CD14-positive monocyte (primary cell): ENCODE results near the gene MDK. TPM values are rescaled to one million over a fixed set of nuclear protein-coding genes. Genes with fewer than 3 reads are reported as not detected.
A peak's percentile ranks its signal among the peaks of the same experiment; 100 is the strongest.

ENCODE experiments used
- DNase-seq, 3 donors: peaks; one replicate each; pipeline ENCODE4 v3.0.0-alpha.2; 2011 to 2022
- H2AFZ ChIP-seq: 2 replicates; pipeline ENCODE4 v1.6.0; 2012; ENCODE audit warnings: mild to moderate bottlenecking, low read depth, low read length, inconsistent platforms; ENCODE audit not compliant: insufficient read depth, poor library complexity, severe bottlenecking
- H3K27ac ChIP-seq, 2 donors: 1 replicate in 1 of 2; 2 replicates in 1 of 2; pipeline ENCODE4 v1.5.1; 2012 to 2013; ENCODE audit warnings: low read length in 2 of 2, control low read depth in 1 of 2, inconsistent platforms in 1 of 2, low read depth in 1 of 2, mild to moderate bottlenecking in 1 of 2
- H3K27me3 ChIP-seq, 2 donors: one replicate each; pipeline versions ENCODE4 v1.6.0 to v1.6.1; 2011 to 2013; ENCODE audit warnings: low read length in 2 of 2; ENCODE audit not compliant: control insufficient read depth in 2 of 2, insufficient read depth in 2 of 2
- H3K36me3 ChIP-seq, 2 donors: replicated peaks in 1 of 2; 1 replicate in 1 of 2; 2 replicates in 1 of 2; pipeline versions ENCODE4 v1.5.1 to v1.6.1; 2012 to 2013; ENCODE audit warnings: low read length in 2 of 2, control low read depth in 1 of 2, inconsistent platforms in 1 of 2, mild to moderate bottlenecking in 1 of 2; ENCODE audit not compliant: insufficient read depth in 2 of 2, control insufficient read depth in 1 of 2
- H3K4me1 ChIP-seq, 2 donors: 1 replicate in 1 of 2; 2 replicates in 1 of 2; pipeline versions ENCODE4 v1.5.1 to v1.6.1; 2012 to 2013; ENCODE audit warnings: low read length in 2 of 2, control low read depth in 1 of 2, inconsistent platforms in 1 of 2, mild to moderate bottlenecking in 1 of 2, moderate library complexity in 1 of 2; ENCODE audit not compliant: insufficient read depth in 2 of 2, control insufficient read depth in 1 of 2
- H3K4me2 ChIP-seq: replicated peaks from 2 replicates; pipeline ENCODE3; 2012; ENCODE audit warnings: low read length, moderate library complexity, mild to moderate bottlenecking; ENCODE audit not compliant: poor library complexity, severe bottlenecking; ENCODE audit errors: extremely low read depth
- H3K4me3 ChIP-seq, 3 experiments: fragments of 200-600 bp in 1 of 3; sonication (generic) in 1 of 3; replicated peaks in 1 of 3; 1 replicate in 2 of 3; 2 replicates in 1 of 3; pipeline ENCODE4 v1.5.1; 2011 to 2013; ENCODE audit warnings: low read length in 3 of 3, mild to moderate bottlenecking in 3 of 3, control low read depth in 2 of 3, low read depth in 2 of 3, inconsistent platforms in 1 of 3, moderate library complexity in 1 of 3
- H3K79me2 ChIP-seq: 2 replicates; pipeline ENCODE4 v1.6.0; 2012; ENCODE audit warnings: mild to moderate bottlenecking, control low read depth, inconsistent platforms, low read length, moderate library complexity; ENCODE audit not compliant: insufficient read depth
- H3K9ac ChIP-seq: 2 replicates; pipeline ENCODE4 v1.6.0; 2017; ENCODE audit warnings: low read length, mild to moderate bottlenecking; ENCODE audit not compliant: insufficient read depth, poor library complexity, severe bottlenecking
- H3K9me3 ChIP-seq, 2 donors: replicated peaks in 1 of 2; 1 replicate in 1 of 2; 2 replicates in 1 of 2; pipeline versions ENCODE4 v1.5.1 to v1.6.1; 2012 to 2013; ENCODE audit warnings: low read length in 2 of 2, control low read depth in 1 of 2; ENCODE audit not compliant: control insufficient read depth in 1 of 2, insufficient read depth in 1 of 2
- H4K20me1 ChIP-seq: 2 replicates; pipeline ENCODE4 v1.6.0; 2012; ENCODE audit warnings: mild to moderate bottlenecking, low read length, control low read depth, moderate library complexity; ENCODE audit not compliant: insufficient read depth
- H3K27ac Mint-ChIP-seq, 7 donors: one replicate each; pipeline ENCODE4 v1.8.0; 2020; ENCODE audit warnings: mild to moderate bottlenecking in 7 of 7, mixed read lengths in 7 of 7, moderate library complexity in 6 of 7, inconsistent platforms in 2 of 7
- H3K27me3 Mint-ChIP-seq, 3 donors: one replicate each; pipeline ENCODE4 v1.8.0; 2021 to 2022; ENCODE audit warnings: low read depth in 3 of 3, mild to moderate bottlenecking in 3 of 3, mixed read lengths in 3 of 3, moderate library complexity in 3 of 3, inconsistent platforms in 1 of 3
- H3K36me3 Mint-ChIP-seq, 2 donors: one replicate each; pipeline ENCODE4 v1.8.0; 2020; ENCODE audit warnings: mixed read lengths in 2 of 2, inconsistent platforms in 1 of 2, mild to moderate bottlenecking in 1 of 2
- H3K4me1 Mint-ChIP-seq: one replicate; pipeline ENCODE4 v1.8.0; 2020; ENCODE audit warnings: mild to moderate bottlenecking, mixed read lengths
- H3K4me3 Mint-ChIP-seq, 2 donors: one replicate each; pipeline ENCODE4 v1.8.0; 2020; ENCODE audit warnings: mild to moderate bottlenecking in 2 of 2, mixed read lengths in 2 of 2, moderate library complexity in 1 of 2
- H3K9me3 Mint-ChIP-seq, 7 donors: one replicate each; pipeline ENCODE4 v1.8.0; 2020 to 2022; ENCODE audit warnings: mixed read lengths in 7 of 7, mild to moderate bottlenecking in 6 of 7, moderate library complexity in 6 of 7, inconsistent platforms in 2 of 7
- WGBS: methylation state at CpG from one replicate; pipeline ENCODE4 v1.1.5; 2013; ENCODE audit warnings: missing lambda C conversion rate; ENCODE audit not compliant: insufficient coverage; 5-methylcytosine and 5-hydroxymethylcytosine counted together
- intact Hi-C, 2 donors: fragments of 100-400 bp; cut with micrococcal nuclease; formaldehyde crosslinking; loops; one replicate each; pipeline versions ENCODE4 v1.15.0 to v1.15.1; 2023
- polyA plus RNA-seq, 3 donors: library from polyadenylated mRNA; depleted of rRNA in 1 of 3; unstranded in 2 of 3; stranded (reverse) in 1 of 3; fragments of 300-500 nt in 2 of 3; fragments of >200 nt in 1 of 3; fragmentation: Illumina TruSeq in 2 of 3; gene quantifications; 1 replicate in 2 of 3; 2 replicates in 1 of 3; pipeline ENCODE4 v1.2.3, GENCODE V29; 2012 to 2021
- TF ChIP-seq, protein P1 (sequence below): fragments of 200-600 bp; IDR thresholded peaks from one replicate; pipeline ENCODE4 v1.8.0; 2022; ENCODE audit warnings: antibody characterized with exemption, mild to moderate bottlenecking

Gene MDK
- polyA plus RNA-seq, 3 donors = 2.8 TPM; not detected in 2

DNA sequence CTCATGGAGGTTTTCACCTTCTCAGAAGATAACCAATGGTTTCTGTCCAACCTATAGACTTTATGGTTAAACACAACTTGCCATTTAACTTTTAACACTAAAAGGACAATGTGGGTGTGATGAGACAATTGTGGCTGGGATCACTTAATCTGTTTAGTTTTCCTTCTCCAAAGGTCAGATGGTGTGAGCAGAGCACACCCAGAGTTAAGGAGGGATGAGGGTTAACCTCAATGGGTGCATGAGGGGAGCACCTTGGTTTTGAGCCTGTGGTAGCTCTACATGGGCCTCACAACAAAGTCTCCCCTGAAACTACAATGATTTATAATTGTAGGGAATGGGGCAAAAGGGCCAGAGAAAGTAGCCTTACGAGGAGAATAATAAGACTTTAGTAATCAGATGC is 39.0 kb downstream of the MDK start:
- Mint-ChIP-seq H3K4me1 (no peaks in the 10 kb centered on the region), H3K27me3 (no peaks in the 10 kb centered on the region), H3K27ac (peak overlapping the region in 2 of 7 donors; percentile 26 to 35), H3K4me3 (no peak overlapping the region), H3K9me3 (no peaks in the 10 kb centered on the region), H3K36me3 (peaks cover 61 to 66% of the 10 kb centered on the region in 2 donors)
- H3K79me2 ChIP-seq = no peaks in the 10 kb centered on the region
- WGBS = no CpG with 5 or more reads among the region's 1 CpG
- H3K9ac ChIP-seq = no peak overlapping the region
- no peak overlapping the region for H2AFZ ChIP-seq
- no peaks in the 10 kb centered on the region for H4K20me1 ChIP-seq
- no peak overlapping the region for H3K4me3 ChIP-seq
- intact Hi-C loops = no loop called here
- TF ChIP-seq, protein P1, sequence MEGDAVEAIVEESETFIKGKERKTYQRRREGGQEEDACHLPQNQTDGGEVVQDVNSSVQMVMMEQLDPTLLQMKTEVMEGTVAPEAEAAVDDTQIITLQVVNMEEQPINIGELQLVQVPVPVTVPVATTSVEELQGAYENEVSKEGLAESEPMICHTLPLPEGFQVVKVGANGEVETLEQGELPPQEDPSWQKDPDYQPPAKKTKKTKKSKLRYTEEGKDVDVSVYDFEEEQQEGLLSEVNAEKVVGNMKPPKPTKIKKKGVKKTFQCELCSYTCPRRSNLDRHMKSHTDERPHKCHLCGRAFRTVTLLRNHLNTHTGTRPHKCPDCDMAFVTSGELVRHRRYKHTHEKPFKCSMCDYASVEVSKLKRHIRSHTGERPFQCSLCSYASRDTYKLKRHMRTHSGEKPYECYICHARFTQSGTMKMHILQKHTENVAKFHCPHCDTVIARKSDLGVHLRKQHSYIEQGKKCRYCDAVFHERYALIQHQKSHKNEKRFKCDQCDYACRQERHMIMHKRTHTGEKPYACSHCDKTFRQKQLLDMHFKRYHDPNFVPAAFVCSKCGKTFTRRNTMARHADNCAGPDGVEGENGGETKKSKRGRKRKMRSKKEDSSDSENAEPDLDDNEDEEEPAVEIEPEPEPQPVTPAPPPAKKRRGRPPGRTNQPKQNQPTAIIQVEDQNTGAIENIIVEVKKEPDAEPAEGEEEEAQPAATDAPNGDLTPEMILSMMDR = no peak
- H3K27me3 ChIP-seq = no peaks in the 10 kb centered on the region
- no peak overlapping the region for H3K27ac ChIP-seq
- no peaks in the 10 kb centered on the region for H3K9me3 ChIP-seq
- no peak for DNase-seq
- H3K4me2 ChIP-seq = no peak overlapping the region
- no peaks in the 10 kb centered on the region for H3K4me1 ChIP-seq
- H3K36me3 ChIP-seq = peaks cover 25 to 71% of the 10 kb centered on the region in 2 donors

GRCh38 chr11:46421257-46421880 is 39.9 kb downstream of the MDK start:
- WGBS = 98% methylated on average over 6 of the region's 8 CpGs
- H4K20me1 ChIP-seq = no peaks in the 10 kb centered on the region
- no peak overlapping the region for H3K9ac ChIP-seq
- H3K9me3 ChIP-seq = no peaks in the 10 kb centered on the region
- H2AFZ ChIP-seq = no peak overlapping the region
- H3K27me3 ChIP-seq = no peaks in the 10 kb centered on the region
- Mint-ChIP-seq H3K4me1 (no peaks in the 10 kb centered on the region), H3K27ac (no peak overlapping the region), H3K27me3 (no peaks in the 10 kb centered on the region), H3K36me3 (peaks cover 59 to 64% of the 10 kb centered on the region in 2 donors), H3K9me3 (no peaks in the 10 kb centered on the region), H3K4me3 (no peak overlapping the region)
- no peak overlapping the region for H3K4me2 ChIP-seq
- H3K79me2 ChIP-seq = no peaks in the 10 kb centered on the region
- no peak overlapping the region for H3K27ac ChIP-seq
- intact Hi-C loops = no loop called here
- H3K4me3 ChIP-seq = no peak overlapping the region
- TF ChIP-seq, protein P1 = no peak
- DNase-seq = no peak
- peaks cover 18 to 68% of the 10 kb centered on the region in 2 donors for H3K36me3 ChIP-seq
- H3K4me1 ChIP-seq = no peaks in the 10 kb centered on the region
